Inflammatory macrophage (primary cell): ENCODE data around the gene NEURL2.
"Not testable (repeated sequence)": the region's sequence is repeated elsewhere in the genome, so short reads cannot be mapped to it uniquely, and the experiment has no call there.

Source experiments
- DNase-seq, 2 donors: peaks; one replicate each; pipeline ENCODE4 v3.0.0-alpha.2; 2020 to 2022
- total RNA-seq, 18 experiments: gene quantifications; one replicate each; lab custom pipeline; 2026; ENCODE audit warnings: mixed read lengths in 6 of 18, inconsistent platforms in 2 of 18; lab: John Stamatoyannopoulos, UW

The NEURL2 gene
- total RNA-seq = 0.19 to 2.6 (median 0.67) reads per million in 18 experiments

GRCh38 chr20:45890985-45891983 is at the start of gene NEURL2, which contains the start of gene CTSA:
TSS of gene NEURL2 (minus strand) at chr20:45891208. CDS start at chr20:45890991, 217 bp downstream.
TSS of gene CTSA (plus strand) at chr20:45891335. CDS start at chr20:45891569, 234 bp downstream.
- peak; percentile 77 to 84 for DNase-seq

DNA sequence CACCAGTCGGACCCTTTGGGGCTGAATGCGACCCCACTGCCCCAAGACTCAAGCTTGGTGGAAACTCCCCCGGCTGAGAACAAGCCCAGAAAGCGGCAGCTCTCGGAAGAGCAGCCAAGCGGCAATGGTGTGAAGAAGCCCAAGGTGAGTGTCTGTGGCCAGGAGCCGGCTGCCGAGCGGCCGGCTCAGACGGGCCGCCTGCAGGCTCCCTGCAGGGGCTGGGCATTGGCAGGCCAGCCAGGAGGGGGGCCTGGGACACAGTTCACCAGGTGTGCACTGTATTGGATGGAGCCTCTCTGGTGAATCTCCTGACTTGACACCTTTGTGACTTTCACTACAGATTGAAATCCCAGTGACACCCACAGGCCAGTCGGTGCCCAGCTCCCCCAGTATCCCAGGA is 49.5 kb upstream of the NEURL2 start:
- DNase-seq = no peak

DNA sequence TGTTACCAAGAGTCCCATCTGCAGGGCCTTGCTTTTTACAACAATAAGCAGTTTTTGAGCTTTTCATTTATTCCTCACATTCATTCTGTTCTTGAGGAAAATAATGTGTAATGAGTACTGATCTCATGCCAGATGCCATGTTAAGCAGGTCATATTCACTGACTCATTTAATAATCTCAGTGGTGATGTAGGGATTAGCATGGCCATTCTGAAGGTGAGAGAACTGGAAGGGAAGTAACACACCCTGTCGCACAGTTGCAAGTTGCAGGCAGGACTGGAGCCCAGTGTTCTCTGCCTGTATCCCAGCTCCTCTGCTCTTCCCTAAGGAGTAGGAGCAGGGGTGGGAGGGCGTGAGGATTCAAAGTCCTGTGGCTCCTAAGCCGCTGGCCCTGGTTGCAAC is 49.0 kb upstream of the NEURL2 start:
- DNase-seq = no peak

GRCh38 chr20:45938727-45939438 is 47.9 kb upstream of the NEURL2 start:
- no peak for DNase-seq

GRCh38 chr20:45937765-45938164 is 46.8 kb upstream of the NEURL2 start:
- DNase-seq = no peak

GRCh38 chr20:45935416-45936046 is 44.5 kb upstream of the NEURL2 start:
- DNase-seq = no peak

- peak; percentile 99 for DNase-seq
Measured at GRCh38 chr20:45934586-45935415, 43.8 kb upstream of the NEURL2 start, which contains the start of gene PCIF1. TSS of gene PCIF1 (plus strand) at chr20:45934683. CDS start at chr20:45939000, 4,317 bp downstream.

DNA sequence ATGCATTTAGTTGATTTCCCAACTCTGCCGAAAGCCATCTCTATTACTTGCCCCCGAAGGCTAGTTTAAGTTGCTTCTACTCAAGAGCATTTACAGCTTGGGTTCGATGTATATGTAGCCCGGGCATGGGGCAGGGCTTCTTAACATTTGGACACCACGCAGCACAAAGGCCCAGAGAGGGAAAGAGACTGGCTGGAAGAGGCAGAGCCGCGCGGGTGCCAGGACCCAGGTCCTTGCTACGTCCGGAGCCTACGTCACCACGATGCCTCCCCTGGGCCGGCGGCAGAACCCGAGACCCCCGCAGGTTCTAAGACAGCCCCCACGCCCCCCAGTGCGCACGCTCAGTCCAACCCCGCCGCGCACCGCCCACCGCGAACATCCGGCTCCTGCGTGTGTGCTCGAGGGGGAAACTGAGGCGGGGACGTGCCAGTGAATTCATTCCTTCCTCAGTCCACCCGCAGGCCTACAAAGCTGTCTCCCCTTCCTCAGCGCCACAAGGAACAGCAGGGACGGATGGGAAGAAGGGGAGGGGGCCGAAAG is 43.1 kb upstream of the NEURL2 start:
- DNase-seq = no peak

DNA sequence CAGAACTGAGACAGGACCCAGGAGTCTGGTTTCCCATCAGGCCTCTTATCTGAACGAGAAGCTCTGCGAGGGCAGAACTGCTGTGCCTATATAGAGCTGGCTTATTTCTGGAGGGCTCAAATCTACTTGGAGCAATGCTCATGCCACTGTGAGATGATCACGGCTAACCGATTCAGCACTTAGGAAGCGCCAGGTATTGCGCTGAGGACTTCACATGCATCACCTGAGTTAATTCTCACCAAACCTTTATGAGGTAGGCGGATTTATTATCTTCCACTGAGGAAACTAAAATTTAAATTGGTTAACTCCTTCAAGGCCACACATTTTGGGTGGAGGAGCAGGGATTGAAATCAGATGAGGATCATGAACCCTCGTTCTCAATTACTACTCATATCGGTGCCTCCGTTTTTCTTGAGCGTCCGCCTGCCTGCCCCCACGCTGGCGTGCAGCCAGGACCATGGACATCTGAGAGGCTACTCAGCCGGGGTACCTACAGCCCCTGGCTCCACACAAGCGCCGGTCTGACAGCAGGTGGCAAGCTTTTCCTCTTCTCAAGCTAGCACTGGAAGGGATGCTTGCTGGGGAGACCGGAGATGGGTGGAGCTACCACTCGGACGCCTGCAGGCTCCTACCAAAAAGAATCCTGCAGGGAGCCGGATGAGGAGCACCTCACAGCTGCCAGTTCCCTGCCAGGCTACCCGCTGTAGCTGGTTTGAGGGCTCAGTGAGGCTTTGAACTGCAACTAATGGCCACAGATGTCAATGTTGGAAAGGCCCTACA is 42.4 kb upstream of the NEURL2 start:
- DNase-seq = peak; percentile 45 to 50

DNA sequence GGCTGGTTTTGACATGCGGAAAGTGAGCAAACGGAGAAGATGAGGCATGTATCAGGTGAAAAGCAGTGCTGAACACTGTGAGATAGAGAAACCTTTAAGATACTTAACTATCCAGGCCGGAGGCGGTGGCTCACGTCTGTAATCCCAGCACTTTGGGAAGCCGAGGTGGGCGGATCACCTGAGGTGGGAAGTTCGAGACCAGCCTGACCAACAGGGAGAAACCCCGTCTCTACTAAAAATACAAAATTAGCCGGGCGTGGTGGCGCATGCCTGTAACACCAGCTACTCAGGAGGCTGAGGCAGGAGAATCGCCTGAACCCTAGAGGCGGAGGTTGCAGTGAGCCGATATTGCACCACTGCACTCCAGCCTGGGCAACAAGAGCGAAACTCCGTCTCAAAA is 40.7 kb upstream of the NEURL2 start:
- DNase-seq = not testable (repeated sequence)

GRCh38 chr20:45927071-45927878 is 36.3 kb upstream of the NEURL2 start:
- no peak for DNase-seq

DNA sequence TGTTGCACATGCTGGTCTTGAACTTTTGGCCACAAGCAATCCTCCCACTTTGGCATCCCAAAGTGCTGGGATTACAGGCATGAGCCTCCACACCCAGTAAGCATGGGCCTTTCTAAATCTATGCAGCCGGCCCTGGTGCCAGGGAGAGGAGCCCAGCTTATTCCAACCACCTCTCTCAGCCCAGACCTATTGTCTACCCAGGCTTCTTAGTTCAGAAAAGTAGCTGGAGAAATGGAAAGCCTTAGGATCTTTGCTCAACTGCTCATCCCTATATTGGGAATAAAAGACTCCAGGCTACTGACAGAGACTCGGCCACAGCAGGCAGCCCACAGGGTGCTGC is 35.7 kb upstream of the NEURL2 start:
- DNase-seq = no peak

DNA sequence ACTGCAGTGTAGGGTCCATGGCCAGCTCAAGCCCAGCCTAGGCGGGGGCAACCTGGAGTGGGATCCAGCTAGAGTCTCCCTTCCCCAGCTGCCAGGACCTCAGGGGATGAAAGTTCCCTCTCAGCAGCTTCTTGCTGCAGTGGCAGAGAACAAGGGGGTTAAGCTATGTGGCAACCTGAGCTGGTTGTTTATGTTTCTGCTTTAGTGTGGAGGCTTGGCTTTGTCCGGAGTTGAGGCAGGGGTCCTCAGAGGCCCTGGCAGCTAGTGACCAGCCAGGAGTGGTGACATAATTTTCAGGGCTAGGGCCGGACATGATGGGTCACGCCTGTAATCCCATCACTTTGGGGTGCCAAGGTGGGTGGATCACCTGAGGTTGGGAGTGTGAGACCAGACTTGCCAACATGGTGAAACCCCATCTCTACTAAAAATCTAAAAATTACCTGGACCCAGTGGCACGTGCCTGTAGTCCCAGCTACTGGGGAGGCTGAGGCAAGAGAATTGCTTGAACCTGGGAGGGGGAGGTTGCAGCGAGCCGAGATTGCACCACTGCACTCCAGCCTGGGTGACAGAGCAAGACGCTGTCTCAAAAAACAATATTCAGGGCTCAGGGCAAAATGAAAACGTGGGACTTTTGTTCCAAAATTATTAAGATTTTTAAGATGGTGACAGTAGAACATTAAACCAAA is 35.0 kb upstream of the NEURL2 start:
- no peak for DNase-seq

GRCh38 chr20:45924391-45925261 is 33.6 kb upstream of the NEURL2 start:
- DNase-seq = peak; percentile 48 to 56

GRCh38 chr20:45921337-45922189 is 30.6 kb upstream of the NEURL2 start:
- no peak for DNase-seq

GRCh38 chr20:45920462-45921336 is 29.7 kb upstream of the NEURL2 start:
- DNase-seq = peak; percentile 36 to 47
